Fibroblast of lung (primary cell): ENCODE data around the gene RAPH1. TPM values are rescaled to one million over a fixed set of nuclear protein-coding genes. Genes with fewer than 3 reads are reported as not detected.

Experiments used
- DNase-seq, 2 donors: peaks; one replicate each; pipeline versions ENCODE4 v3.0.0 to v3.0.0-alpha.2; 2010; ENCODE audit warnings: low read depth in 2 of 2
- H2AFZ ChIP-seq: 2 replicates; pipeline ENCODE4 v1.5.1; 2012; ENCODE audit warnings: low read length, control low read depth, inconsistent platforms
- H3K27ac ChIP-seq: 2 replicates; pipeline ENCODE4 v1.5.1; 2011; ENCODE audit warnings: low read length, control low read depth; ENCODE audit not compliant: insufficient read depth
- H3K27me3 ChIP-seq: 2 replicates; pipeline ENCODE4 v1.5.1; 2011; ENCODE audit warnings: mild to moderate bottlenecking, low read length; ENCODE audit not compliant: control insufficient read depth, insufficient read depth
- H3K36me3 ChIP-seq: 2 replicates; pipeline ENCODE4 v1.5.1; 2011; ENCODE audit warnings: low read length; ENCODE audit not compliant: control insufficient read depth, insufficient read depth
- H3K4me1 ChIP-seq: 2 replicates; pipeline ENCODE4 v1.5.1; 2011; ENCODE audit warnings: low read length; ENCODE audit not compliant: control insufficient read depth, insufficient read depth; ENCODE audit errors: extremely low read depth
- H3K4me2 ChIP-seq: 2 replicates; pipeline ENCODE4 v1.5.1; 2011; ENCODE audit warnings: low read length, control low read depth; ENCODE audit not compliant: insufficient read depth; ENCODE audit errors: extremely low read depth
- H3K4me3 ChIP-seq, 4 experiments: fragments of 200-600 bp in 1 of 4; sonication (generic) in 1 of 4; replicated peaks in 1 of 4; 2 replicates each; pipeline ENCODE4 v1.5.1; 2011 to 2016; ENCODE audit warnings: low read length in 4 of 4, low read depth in 3 of 4, mild to moderate bottlenecking in 3 of 4, control low read depth in 2 of 4, inconsistent platforms in 1 of 4, mixed read lengths in 1 of 4; ENCODE audit not compliant: insufficient read depth in 1 of 4; ENCODE audit errors: control extremely low read depth in 1 of 4
- H3K79me2 ChIP-seq: 2 replicates; pipeline ENCODE4 v1.5.1; 2012; ENCODE audit warnings: mild to moderate bottlenecking, low read length, inconsistent platforms; ENCODE audit not compliant: control insufficient read depth, insufficient read depth
- H3K9ac ChIP-seq: 2 replicates; pipeline ENCODE4 v1.5.1; 2011; ENCODE audit warnings: mild to moderate bottlenecking, low read length, control low read depth; ENCODE audit not compliant: insufficient read depth
- H3K9me3 ChIP-seq: 2 replicates; pipeline ENCODE4 v1.5.1; 2012; ENCODE audit warnings: low read depth, low read length; ENCODE audit not compliant: control insufficient read depth, insufficient read depth
- H4K20me1 ChIP-seq: 2 replicates; pipeline ENCODE4 v1.5.1; 2011; ENCODE audit warnings: low read length; ENCODE audit not compliant: control insufficient read depth, insufficient read depth; ENCODE audit errors: extremely low read depth
- EZH2 ChIP-seq: IDR thresholded peaks from 2 replicates; pipeline ENCODE4 v1.5.1; 2012; ENCODE audit warnings: low read length, control low read depth, mild to moderate bottlenecking; ENCODE audit errors: missing control alignments
- polyA plus RNA-seq, 2 donors: library from polyadenylated mRNA; depleted of rRNA in 1 of 2; stranded (reverse) in 1 of 2; unstranded in 1 of 2; fragments of >200 nt; gene quantifications; 2 replicates each; pipeline ENCODE4 v1.2.1, GENCODE V29; 2011 to 2012; ENCODE audit warnings: missing spikeins in 1 of 2
- total RNA-seq: library from RNA; depleted of rRNA; stranded (reverse); fragments of >200 nt; gene quantifications from 2 replicates; pipeline ENCODE4 v1.2.1, GENCODE V29; 2014
- TF ChIP-seq, protein P1 (sequence below), 2 donors: IDR thresholded peaks in 1 of 2; conservative IDR thresholded peaks in 1 of 2; 1 replicate in 1 of 2; 2 replicates in 1 of 2; pipeline ENCODE4 v1.5.1; 2011 to 2012; ENCODE audit warnings: low read length in 2 of 2, control low read depth in 1 of 2, inconsistent platforms in 1 of 2, low read depth in 1 of 2, mild to moderate bottlenecking in 1 of 2

RAPH1 gene
- total and polyA plus RNA-seq, 2 donors (not counting 1 experiment from before 2014, with no cell fraction given): 14.1 to 21.1 TPM

DNA sequence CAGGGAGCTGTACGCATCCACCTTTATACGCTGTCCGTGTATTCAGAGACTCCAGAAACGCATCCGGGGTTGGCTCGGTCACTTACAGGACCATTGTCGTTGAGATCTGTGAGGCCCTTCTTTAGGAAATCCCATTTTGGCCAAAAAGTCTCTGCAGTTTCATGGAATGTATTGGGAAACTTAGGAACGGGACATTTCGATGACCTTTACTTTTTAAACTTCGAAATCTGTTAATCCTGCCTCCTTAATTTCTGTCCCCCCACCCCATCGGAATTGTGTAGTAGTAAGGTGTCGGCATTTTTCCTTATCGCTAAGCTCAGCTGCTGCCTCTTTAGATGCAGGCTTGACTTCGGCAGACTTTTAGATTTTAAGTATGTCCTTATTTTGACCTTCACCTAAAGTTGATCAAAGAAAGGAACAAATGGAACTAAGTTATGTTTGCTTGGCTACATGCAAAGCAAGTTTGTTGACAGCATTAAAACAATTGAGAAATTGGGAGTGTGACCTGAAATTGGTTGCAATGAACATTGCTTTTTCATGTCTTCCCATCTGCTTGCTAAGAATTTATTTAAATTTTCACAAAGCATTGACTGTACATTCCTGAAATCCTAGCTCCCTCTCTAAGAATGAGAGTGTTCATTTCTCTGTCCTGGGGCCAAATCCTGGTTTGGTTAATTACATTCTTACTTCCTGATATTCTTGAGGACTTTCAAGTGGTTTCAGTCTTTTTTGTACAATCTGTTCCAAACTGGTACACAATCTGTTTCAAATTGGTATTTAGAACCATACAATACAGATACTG is 884 bp upstream of the RAPH1 start:
- peak; percentile 12 to 73 for DNase-seq
- TF ChIP-seq, protein P1, sequence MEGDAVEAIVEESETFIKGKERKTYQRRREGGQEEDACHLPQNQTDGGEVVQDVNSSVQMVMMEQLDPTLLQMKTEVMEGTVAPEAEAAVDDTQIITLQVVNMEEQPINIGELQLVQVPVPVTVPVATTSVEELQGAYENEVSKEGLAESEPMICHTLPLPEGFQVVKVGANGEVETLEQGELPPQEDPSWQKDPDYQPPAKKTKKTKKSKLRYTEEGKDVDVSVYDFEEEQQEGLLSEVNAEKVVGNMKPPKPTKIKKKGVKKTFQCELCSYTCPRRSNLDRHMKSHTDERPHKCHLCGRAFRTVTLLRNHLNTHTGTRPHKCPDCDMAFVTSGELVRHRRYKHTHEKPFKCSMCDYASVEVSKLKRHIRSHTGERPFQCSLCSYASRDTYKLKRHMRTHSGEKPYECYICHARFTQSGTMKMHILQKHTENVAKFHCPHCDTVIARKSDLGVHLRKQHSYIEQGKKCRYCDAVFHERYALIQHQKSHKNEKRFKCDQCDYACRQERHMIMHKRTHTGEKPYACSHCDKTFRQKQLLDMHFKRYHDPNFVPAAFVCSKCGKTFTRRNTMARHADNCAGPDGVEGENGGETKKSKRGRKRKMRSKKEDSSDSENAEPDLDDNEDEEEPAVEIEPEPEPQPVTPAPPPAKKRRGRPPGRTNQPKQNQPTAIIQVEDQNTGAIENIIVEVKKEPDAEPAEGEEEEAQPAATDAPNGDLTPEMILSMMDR (conservative IDR thresholded peaks at IDR 0.05 in 1 of 2, IDR thresholded peaks at IDR 0.05 in 1 of 2; ENCODE audit: low read depth in 1 of 2, low read length in 2 of 2): no peak
- no peak for TF ChIP-seq EZH2
- Histone ChIP-seq H3K27ac (peak overlapping the region; percentile 86), H3K27me3 (no peaks in the 10 kb centered on the region), H3K4me1 (no peaks in the 10 kb centered on the region), H3K9me3 (no peaks in the 10 kb centered on the region), H3K9ac (peak overlapping the region; percentile 73), H2AFZ (peak overlapping the region; percentile 86), H3K4me2 (peak overlapping the region; percentile 89), H3K4me3 (peak overlapping the region; percentile 53 to 68 (median 64)), H3K36me3 (no peaks in the 10 kb centered on the region), H3K79me2 (peaks cover 35% of the 10 kb centered on the region), H4K20me1 (no peaks in the 10 kb centered on the region)

DNA sequence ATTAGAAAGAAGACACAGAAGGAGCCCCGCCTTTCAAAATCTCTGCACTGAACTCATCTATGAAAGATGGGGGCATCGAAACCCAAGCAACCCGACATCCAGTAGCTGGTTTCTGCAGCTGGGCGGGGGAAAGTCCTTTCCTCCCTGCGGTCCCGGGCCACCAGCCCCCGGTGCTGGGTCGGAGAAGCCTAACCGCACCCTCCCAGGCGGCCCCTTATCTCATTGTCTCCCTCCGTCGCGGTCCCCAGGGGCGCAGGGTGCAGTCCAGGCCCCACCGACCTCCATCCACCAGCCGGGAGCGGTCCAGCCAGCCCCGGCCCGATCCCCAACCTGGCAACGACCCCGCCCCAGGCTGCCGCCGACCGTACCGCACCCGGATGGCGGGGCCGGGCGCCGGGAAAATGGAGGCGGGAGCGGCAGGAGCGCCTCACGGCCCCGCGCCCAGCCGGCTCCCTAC is 452 bp downstream of the RAPH1 start:
- H3K27me3 ChIP-seq: no peaks in the 10 kb centered on the region
- peak; percentile 17 to 33 for DNase-seq
- H3K9me3 ChIP-seq: no peaks in the 10 kb centered on the region
- H2AFZ ChIP-seq: peak overlapping the region; percentile 43
- peaks cover 48% of the 10 kb centered on the region for H3K79me2 ChIP-seq
- no peaks in the 10 kb centered on the region for H4K20me1 ChIP-seq
- peak overlapping the region; percentile 89 to 95 (median 92) for H3K4me3 ChIP-seq
- peak overlapping the region; percentile 32 for H3K4me2 ChIP-seq
- H3K27ac ChIP-seq: peak overlapping the region; percentile 93
- H3K4me1 ChIP-seq: no peaks in the 10 kb centered on the region
- peak overlapping the region; percentile 93 for H3K9ac ChIP-seq
- TF ChIP-seq, protein P1 (conservative IDR thresholded peaks at IDR 0.05 in 1 of 2, IDR thresholded peaks at IDR 0.05 in 1 of 2; ENCODE audit: low read depth in 1 of 2, low read length in 2 of 2): no peak
- TF ChIP-seq EZH2: no peak
- no peaks in the 10 kb centered on the region for H3K36me3 ChIP-seq

DNA sequence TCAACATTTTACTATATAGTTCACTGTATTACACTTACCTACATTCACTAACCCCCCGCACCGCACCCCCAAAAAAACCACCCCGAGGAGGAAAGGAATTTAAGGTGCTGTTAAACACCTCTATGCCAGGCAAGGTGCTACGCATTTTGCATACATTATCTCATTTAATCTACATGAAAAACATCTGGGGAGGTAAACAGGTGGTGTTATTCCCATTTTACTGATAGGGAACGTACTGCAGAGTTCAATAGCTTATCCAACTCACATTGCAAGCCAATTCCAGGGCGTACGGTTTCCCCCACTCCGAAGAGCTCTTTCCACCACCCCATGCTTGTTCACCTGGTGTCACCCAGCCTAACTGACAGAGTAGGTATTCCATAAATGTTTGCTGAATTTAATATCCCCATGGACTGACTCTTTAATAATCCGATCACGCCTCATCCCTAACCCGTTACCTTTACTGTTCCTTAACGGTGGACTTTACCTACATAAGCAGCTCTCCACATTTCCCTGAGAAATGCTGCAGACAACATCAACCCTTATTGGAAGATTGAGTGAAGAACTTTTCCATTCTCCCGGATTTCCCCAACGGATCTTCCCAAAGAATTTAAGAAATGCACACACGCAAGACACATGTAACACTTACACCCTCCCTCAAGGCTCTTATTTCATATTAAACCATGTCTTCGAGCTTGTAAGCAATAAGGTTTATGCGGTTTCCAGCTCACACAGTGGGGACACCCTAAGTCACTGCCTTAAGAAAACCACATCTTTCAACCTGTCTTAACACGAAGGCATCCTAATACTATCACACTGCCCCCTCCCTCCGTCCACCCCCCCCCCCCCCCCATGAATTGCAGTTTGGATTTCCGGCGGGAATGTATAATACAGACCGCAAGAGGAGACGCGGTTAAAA is 1.2 kb downstream of the RAPH1 start:
- peak overlapping the region; percentile 93 for H3K9ac ChIP-seq

More for the DNA sequence above, 1.2 kb downstream of the RAPH1 start:
- Histone ChIP-seq H3K4me2 (peak overlapping the region; percentile 88), H4K20me1 (no peaks in the 10 kb centered on the region), H3K4me1 (no peaks in the 10 kb centered on the region), H3K27ac (peak overlapping the region; percentile 93), H3K27me3 (no peaks in the 10 kb centered on the region), H2AFZ (no peak overlapping the region), H3K36me3 (no peaks in the 10 kb centered on the region), H3K79me2 (peaks cover 55% of the 10 kb centered on the region), H3K9me3 (no peaks in the 10 kb centered on the region), H3K4me3 (peak overlapping the region; percentile 89 to 95 (median 92))
- peak; percentile 81 to 87 for DNase-seq
- TF ChIP-seq, protein P1 (conservative IDR thresholded peaks at IDR 0.05 in 1 of 2, IDR thresholded peaks at IDR 0.05 in 1 of 2; ENCODE audit: low read depth in 1 of 2, low read length in 2 of 2): no peak
- TF ChIP-seq EZH2: no peak
